Left colon (tissue), 2 donors: ENCODE results near the gene ATP4B. TPM values are rescaled to one million over a fixed set of nuclear protein-coding genes. Genes with fewer than 3 reads are reported as not detected.
A peak's percentile ranks its signal among the peaks of the same experiment; 100 is the strongest.

Source experiments
- ATAC-seq: fragments of 200-7000 bp; cut with Tn5 transposase; one replicate; pipeline ENCODE4 v1.9.1; 2020; ENCODE audit warnings: mild to moderate bottlenecking, moderate library complexity
- DNase-seq, 2 donors: peaks; one replicate each; pipeline ENCODE4 v3.0.0-alpha.2; 2020
- intact Hi-C, 2 donors: fragments of 100-400 bp; cut with DNase I in 1 of 2; cut with micrococcal nuclease in 1 of 2; formaldehyde crosslinking; loops; one replicate each; pipeline versions ENCODE4 v1.11.2 to v1.14.0; 2022; cut with DNase I, micrococcal nuclease
- total RNA-seq, 2 donors: library from RNA; stranded (reverse); fragmentation: NEBNext Ultra II Directional; extraction: Animal tissue kit (Norgen Biotek cat#: 25700); gene quantifications; one replicate each; pipeline ENCODE4 v1.2.1, GENCODE V29; 2021
- donor health status: DM: no; HTN: no; CAD: no.
- donor health status: DM: yes; HTN: yes; CAD: no.

ATP4B gene
- total RNA-seq, 2 donors from 2014 or later: not detected

DNA sequence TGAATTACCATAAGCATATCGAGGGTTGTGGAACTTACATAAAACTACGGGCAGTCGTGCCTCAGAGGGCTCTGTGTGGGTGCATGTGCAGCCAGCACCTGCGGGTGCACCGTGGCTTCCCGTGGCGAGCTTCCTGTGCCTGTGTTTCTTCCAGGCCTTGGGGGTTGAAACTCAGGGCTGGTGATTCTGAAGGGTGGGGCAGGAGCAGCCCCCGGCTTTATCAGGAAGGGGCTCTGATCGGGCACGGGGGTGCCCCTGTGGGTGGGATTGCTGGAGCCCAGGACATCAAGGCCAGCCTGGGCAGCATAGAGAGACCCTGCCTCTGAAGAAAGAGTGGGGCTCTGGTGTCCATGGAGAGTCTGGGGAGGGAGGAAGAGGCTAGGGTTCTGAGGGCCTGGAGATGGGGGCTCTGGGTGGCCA, 11.1 kb downstream of the ATP4B start:
- intact Hi-C loops: no loop called here
- no peak for ATAC-seq
- no peak for DNase-seq

DNA sequence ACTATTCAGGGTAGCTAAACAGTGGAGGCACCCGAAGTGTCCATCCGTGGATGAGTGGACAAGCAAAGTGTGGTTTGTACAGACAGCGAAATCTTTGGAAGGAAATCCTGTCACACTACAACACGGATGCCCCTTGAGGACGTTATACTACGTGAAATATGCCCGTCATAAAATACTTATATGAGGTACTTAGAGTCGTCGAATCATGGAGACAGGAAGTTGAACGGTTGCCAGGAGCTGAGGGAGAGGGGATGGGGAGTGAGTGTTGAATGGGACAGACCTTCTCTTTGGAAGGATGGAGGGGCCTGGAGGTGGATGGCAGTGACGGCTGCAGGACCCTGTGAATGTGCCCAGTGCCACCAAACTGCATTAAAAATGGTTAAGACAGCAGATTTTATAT, 11.6 kb downstream of the ATP4B start:
- DNase-seq: peak; percentile 64
- intact Hi-C loops: no loop called here
- peak; percentile 71 for ATAC-seq

DNA sequence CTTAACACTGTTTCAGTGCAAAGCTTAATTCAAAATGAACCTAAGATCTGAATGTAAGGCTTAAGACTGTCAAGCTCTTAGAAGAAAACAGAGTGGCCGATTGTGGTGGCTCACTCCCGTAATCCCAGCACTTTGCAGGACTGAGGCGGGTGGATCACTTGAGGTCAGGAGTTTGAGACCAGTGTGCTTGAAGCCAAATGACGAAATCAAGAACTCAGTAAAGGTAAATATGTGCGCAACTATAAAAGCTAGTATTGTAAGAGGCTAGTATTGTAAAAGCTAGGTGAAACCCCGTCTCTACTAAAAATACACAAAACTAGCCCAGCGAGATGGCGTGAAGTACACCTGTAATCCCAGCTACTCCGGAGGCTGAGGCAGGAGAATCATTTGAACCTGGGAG, 12.7 kb downstream of the ATP4B start:
- DNase-seq (peak in 1 of 2 donors; percentile 4), ATAC-seq (peak; percentile 6)
- intact Hi-C loops: no loop called here

DNA sequence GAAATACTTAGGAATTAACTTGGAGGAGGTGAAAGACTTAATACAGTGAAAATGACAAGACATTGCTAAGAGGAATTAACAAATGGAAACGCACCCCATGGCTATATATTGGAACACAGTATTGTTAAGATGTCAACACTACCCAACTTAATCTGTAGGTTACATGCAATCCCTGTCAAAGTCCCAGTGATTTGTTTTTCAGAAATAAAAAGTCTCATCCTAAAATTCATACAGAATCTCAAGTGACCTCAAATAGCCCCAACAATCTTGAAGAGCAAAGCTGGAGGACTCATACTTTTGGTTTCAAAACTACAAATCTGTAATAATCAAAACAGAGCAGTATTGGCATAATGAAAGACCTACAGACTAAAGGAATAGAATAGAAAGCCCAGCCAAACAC, 13.2 kb downstream of the ATP4B start:
- intact Hi-C loops: no loop called here
- no peak for DNase-seq
- ATAC-seq: no peak

DNA sequence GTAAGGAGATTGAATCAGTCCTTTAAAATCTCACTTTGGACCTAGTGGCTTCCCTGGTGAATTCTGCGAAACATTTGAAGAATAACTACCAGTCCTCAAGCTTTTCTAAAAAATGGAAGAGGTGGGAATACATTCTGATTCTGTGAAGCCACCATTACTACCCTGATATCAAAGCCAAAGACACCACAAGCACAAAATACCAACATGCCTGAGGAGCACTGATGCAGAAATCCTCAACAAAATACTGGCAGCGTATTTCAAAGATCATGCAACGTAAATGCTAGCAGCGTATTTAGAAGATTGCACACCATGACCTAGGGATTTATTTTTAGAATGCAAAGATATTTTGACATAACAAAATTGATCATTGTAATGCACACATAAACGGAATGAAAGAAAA, 14.4 kb downstream of the ATP4B start:
- ATAC-seq: no peak
- no peak for DNase-seq
- intact Hi-C loops: no loop called here

DNA sequence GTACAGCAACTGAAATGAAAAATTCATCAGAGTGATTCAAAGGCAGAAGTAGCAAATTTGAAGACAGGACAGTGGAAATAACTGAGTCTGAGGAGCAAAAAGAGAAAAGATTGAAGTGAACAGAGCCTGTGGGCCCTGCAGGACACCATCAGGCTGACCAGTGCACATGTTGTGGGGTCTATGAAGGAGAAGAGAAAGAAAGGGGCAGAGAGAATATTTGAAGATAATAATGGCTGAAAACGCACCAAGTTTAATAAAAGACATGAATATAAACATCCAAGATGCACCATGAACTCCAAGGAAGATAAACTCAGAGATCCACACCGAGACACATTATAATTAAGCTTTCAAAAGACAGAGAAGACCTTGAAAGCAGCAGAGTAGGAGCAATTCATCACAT, 15.4 kb downstream of the ATP4B start:
- DNase-seq (no peak), ATAC-seq (no peak)
- intact Hi-C loops: no loop called here

DNA sequence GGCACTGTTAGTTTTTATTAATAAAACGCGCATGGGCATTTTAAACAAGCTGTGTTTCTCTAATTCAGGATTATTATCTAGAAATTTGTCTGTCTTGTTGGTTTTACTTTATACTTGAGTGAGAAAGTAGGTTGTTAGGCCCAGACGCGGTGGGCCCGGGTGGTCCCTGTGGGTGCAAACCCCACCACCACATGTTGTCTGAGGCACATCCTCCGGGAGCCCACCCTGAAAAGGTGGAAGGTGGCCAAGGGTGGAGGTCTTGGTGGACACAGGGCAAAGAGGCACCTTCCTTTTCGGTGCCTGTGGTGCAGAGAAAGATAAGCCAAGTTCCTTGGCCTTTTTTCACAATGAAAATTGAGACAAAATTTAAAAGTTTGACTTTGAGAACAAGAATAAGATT, 16.6 kb downstream of the ATP4B start:
- peak in 1 of 2 donors; percentile 2 for DNase-seq
- no peak for ATAC-seq
- intact Hi-C loops: no loop called here

DNA sequence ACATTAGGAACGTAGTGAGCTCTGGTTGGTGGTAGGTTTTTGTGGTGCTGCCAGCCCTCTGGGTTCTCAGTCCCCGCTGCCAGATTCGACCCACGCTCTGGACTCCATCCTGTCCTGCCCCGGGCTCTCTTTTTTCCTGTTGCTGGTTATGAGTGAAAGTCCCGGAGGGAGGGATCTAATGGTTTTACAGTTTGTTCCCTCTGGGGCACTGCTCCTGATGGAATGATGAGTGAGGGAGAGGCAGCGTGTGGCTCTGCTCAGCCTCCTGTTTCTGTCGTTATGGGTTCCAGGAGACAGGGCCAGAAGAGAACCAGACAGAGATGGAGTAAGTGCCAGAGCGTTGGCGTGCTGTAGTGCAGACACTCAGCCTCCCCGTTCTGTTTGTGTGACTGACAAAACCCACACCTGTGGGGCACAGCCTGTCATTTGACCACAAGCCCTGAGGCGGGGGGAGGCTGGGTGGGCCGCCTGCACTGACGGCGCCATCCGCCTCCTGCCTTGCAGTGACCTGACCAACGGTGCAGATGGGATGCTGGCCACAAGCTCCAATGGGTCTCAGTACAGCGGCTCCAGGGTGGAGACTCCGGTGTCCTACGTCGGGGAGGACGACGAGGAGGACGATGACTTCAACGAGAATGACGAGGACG, 18.3 kb downstream of the ATP4B start:
- intact Hi-C loops: no loop called here
- ATAC-seq: no peak
- DNase-seq: peak in 1 of 2 donors; percentile 3

DNA sequence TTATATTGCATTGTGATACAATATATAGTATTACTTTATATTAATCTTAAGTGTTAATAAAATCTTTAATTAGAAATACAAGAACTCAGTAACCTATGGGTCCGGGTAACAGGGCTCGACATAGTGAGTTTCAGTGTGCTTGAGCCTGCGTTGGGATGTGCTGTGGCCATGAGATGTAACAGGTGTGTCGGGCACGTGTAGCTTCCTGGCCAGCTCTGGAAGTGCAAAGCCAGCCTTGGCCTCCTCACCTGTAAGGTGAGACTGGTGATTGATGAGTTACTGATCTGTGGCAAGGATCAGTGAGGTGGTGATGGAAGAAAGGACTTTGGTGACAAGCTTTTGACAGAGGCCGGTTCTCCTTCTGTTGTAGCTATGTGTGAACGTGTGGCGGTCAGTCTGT, 19.2 kb downstream of the ATP4B start:
- intact Hi-C loops: no loop called here
- DNase-seq: peak in 1 of 2 donors; percentile 0
- no peak for ATAC-seq

DNA sequence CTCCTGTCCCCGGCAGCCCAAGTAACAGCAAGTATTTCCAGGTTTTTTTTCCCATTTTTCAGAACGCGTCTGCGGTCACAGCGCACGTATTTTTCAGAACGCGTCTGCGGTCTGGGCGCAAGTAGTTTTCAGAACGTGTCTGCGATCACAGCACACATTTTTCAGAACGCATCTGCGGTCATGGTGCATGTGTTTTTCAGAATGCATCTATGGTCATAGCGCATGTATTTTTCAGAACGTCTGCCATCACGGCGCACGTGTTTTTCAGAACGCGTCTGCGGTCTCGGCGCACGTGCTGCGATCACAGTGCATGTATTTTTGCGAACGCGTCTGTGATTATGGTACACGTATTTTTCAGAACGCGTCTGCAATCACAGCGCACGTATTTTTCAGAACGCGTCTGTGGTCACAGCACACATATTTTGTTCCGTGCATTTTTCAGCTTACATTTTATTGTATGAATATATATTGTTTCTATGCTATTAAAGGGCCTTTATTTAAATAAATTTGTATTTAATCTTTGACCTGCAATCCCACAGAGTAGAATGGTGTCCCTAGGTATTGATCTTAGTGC, 19.7 kb downstream of the ATP4B start:
- DNase-seq: peak in 1 of 2 donors; percentile 1
- no peak for ATAC-seq
- intact Hi-C loops: no loop called here

DNA sequence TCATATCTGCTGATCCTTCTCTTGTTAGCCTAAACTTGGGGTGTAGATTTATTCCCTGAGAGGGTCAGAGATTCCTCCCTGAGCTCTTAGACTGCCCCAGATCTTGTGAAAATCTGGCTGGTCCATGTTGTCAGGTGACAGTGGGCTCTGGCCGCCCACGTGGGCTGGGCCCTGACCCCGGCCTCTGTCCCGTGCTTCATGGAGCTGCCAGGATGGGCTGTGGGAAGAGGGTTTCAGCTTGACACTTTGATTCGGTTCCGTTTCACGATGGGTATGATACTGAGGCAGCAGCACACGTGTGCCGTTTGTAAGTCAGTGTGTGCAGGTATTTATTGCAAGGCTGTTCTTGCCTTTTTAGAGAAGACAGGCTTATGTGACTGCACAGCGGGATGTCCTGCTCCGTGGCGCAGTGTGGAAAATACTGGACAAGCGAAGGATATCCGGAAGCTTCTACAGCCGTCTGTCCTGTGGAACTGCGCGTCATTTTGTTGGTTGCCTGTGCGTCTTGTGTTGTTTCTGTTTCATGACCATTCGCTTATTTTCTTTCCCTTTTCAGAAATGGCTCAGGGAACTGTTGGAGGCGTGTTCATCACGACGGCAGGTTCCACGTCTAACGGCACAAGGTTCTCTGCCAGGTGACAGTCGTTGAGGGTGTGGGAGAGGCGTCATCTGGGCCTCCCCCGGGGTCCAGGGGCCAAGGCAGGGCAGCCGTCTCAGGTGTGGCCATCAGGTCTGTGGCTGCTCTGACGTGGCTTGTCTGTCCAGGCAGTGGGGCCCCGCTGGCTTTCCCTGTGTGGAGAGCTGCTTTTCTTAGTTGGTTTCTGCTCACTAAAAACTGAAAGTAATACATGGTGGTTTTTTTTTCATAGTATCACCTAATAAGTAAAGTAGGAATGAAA, 20.5 kb downstream of the ATP4B start:
- intact Hi-C loops: no loop called here
- ATAC-seq (no peak), DNase-seq (peak; percentile 1 to 15)

DNA sequence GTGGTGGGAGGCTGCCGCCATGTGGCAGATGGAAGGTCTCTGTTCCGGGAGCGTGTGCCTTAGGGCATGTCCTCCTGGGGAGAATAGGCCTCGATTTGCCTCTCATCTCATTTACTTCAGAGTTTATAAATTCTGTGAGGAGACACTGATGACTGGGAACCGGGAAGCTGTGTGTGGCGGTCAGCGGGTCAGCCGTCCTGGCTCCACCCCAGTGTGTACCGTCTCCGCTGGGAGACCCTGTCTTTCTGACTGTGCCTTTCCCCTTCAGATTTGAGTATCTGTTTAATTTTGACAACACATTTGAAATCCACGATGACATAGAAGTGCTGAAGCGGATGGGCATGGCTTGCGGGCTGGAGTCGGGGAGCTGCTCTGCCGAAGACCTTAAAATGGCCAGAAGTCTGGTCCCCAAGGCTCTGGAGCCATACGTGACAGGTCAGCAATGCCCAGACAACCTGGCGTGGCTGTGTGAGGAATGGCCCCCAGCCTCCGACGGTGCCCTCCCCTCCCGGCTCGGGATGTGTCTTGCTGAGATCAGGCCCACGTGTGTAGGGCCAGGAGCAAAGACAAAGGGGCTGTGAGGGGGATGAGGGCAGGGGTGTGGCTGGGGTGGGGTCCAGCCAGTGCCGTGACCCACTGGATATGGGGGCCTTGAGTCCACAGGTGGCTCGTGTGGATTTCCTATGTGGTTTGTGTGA, 21.6 kb downstream of the ATP4B start:
- intact Hi-C loops: no loop called here
- ATAC-seq: no peak
- peak; percentile 2 to 4 for DNase-seq

DNA sequence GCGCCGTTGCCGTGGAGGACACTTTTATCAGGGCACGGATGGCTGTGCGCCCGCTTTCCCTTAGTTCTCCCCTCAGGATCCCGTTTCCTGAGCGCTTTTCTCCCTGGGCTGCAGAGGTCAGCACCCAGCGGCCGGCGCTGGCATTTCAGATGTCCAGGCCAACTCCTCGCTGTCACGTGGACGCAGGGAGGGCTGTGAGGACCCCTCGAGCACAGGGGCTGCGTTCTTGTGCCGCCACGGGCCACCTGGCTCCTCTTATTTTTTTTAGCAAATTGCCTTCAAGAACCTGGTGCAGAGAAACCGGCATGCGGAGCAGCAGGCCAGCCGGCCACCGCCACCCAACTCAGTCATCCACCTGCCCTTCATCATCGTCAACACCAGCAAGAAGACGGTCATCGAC, 22.3 kb downstream of the ATP4B start:
- ATAC-seq: no peak
- no peak for DNase-seq
- intact Hi-C loops: no loop called here

DNA sequence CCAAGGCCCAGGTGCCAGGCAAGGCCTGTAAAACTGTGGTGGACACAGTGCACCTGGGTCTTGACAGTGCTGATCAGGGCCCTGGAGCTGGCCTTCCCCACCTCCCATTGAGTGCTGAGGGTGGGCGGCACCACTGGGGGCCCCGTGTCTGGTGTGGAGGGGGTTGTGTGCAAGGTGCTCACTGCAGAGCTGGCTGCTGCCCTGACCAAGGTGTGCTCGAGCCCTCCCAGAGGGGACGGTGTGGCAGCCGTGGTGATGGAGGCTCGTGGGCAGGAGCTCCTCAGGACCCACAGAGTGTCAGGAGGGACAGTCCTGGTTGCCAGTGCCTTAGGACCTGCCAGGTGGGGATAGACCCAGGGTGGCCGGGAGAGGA, 23.0 kb downstream of the ATP4B start:
- intact Hi-C loops: no loop called here
- ATAC-seq: no peak
- DNase-seq: no peak

DNA sequence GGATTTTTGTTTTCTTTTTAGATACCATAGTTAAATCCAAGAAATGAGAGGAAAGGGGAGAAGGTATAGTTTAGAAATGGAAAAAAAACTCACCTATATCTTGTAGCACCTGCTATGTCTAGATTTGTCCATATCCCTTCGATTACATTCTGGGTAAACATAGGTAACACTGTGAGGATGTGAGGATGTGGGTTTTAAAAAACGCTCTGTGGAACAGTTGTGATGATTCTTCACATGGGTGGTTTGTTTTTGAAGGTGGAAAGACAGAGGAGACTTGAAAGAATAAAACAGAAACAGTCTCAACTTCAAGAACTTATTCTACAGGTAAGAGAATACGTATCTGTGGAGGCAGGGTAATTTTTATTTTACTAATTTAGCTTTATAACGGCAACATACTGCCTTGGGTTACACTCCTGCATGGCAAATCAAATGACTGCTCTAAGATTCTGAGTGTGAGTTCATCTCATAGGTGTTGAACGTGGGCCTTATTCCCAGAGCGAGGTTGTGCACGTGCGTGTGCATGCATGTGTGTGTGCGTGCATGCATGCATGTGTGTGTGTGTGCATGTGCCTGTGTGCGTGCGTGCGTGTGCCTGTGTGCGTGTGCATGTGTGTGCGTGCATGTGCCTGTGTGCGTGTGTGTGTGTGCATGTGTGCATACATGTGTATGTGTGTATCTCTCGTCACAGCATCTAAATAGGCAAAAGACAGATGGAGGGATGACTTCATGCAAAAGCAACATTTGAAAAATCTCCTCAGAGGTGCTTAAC, 23.5 kb downstream of the ATP4B start:
- intact Hi-C loops: no loop called here
- DNase-seq (no peak), ATAC-seq (no peak)

DNA sequence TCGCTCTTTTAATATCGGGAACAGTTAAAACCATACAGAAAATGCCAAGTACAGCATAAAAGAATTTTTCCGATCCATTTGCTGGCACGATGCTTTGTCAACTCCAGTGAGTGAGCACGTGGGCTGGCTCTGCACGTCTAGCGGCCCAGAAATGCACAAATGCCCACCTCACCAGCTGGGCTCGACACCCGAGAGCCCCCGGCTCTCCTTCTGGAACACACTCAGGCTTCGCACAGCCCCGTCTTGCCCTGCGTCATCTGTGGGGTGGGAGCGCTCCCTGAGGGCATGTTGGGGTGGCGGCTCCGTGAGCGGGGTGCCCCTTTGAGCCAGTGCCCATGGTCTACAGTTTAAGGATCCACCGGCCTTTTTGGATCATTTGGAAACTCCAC, 24.5 kb downstream of the ATP4B start:
- intact Hi-C loops: no loop called here
- DNase-seq (no peak), ATAC-seq (no peak)

DNA sequence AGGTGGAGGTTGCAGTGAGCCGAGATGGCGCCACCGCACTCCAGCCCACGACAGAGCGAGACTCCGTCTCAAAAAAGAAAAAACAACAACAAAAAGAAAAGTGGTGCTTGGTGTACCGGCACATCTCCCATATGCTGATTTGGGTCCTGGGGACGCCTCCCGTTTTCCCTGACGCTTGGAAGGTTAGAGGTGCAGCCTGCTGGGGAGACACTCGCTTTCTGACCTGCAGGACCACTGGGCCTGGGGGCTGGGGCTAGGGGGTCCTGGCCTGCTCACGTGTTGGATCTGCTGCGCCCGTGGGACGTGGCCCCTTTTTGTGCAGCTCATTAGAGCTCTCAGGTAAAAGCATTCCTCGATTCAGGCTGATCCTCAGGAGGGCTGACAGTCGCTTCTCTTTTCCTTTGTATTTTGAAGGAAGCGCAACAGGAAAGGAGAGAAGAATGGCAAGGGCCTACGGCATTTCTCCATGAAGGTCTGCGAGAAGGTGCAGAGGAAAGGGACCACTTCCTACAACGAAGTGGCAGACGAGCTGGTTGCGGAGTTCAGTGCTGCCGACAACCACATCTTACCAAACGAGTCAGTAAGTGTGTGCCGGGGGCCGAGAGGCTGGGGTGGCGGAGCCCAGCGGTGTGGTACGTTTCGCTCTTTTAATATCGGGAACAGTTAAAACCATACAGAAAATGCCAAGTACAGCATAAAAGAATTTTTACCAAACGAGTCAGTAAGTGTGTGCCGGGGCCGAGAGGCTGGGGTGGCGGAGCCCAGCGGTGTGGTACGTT, 25.1 kb downstream of the ATP4B start:
- no peak for ATAC-seq
- no peak for DNase-seq
- intact Hi-C loops: no loop called here
